GM21447 (cell line): ENCODE data around the gene NDST1.

Experiments
- ATAC-seq: cut with Tn5 transposase; IDR thresholded peaks from one replicate; pipeline ENCODE4 v1.9.1; 2021; ENCODE audit not compliant: unreplicated experiment

NDST1 gene

DNA sequence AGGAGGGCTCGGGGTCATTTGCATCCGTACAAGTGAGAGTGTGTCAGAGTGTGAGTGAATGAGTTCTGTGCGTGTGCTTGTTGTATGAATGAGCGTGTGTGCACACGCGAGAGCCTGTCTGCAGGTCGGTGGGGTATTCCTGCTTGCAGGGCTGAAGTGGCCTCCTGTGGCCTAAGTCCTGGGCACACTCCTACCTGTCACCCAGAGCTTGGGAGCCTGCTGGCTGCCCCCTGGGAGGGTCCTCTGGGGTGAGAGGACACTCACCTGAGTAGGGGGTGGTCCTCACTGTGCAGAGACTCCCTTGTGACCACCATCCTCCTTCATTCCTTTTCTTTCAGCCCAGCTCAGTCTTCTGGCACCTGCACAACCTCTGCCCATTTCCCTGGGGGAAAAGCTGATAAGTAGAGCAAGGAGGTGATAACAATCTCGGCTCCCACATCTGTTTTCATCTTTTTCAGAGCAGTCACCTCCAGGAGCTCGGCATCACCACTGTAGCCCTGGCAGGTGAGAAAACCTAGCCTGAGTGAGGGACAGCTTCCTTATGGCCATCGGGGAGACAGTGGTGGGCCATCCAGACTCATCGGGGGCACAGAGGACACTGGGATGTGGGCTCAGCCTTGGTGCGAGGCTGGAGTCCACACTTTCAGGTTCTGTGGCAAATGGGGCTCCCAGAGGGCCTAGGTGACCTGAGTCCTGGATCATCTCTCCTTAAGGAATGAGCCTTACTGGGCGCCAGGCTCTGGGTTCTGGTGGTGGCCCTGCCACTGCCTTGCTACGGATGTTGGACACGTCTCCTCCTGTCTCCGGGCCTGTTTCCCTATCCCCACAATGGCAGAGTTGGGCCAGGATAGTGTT, 93.8 kb downstream of the NDST1 start:
- ATAC-seq: no peak

GRCh38 chr5:150603052-150603451, 95.1 kb downstream of the NDST1 start:
- no peak for ATAC-seq

GRCh38 chr5:150603491-150603890, 95.6 kb downstream of the NDST1 start:
- no peak for ATAC-seq

GRCh38 chr5:150604010-150604409, 96.1 kb downstream of the NDST1 start:
- ATAC-seq: no peak

GRCh38 chr5:150604894-150605440, 97.0 kb downstream of the NDST1 start:
- no peak for ATAC-seq

DNA sequence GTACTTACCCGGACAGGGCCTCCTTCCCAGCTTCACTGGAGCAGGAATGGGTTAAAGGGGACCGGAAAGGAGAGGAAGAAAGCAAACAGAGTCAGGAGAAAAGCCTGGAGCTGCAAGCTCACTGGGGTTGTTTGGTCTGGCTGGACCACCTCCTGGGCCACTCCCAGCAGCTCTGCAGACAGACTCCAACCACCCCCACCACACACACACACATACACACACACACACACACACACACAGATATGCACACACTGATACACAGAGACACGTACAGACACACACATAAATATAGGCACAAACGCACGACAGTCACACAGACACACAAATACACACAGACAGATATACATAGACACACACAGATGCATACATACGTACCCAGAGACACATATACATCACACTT, 97.6 kb downstream of the NDST1 start:
- no peak for ATAC-seq

- ATAC-seq: no peak
These were observed 98.5 kb downstream of the NDST1 start for GRCh38 chr5:150606476-150606875.

- ATAC-seq: no peak
These were observed 99.2 kb downstream of the NDST1 start for GRCh38 chr5:150607105-150607504.
